GM19324 (cell line): ENCODE results near the gene KIF26A.

Experiments used
- ATAC-seq: cut with Tn5 transposase; IDR thresholded peaks from one replicate; pipeline ENCODE4 v1.9.1; 2021; ENCODE audit warnings: mild to moderate bottlenecking, moderate library complexity; ENCODE audit not compliant: unreplicated experiment, low FRiP score

Gene KIF26A

DNA sequence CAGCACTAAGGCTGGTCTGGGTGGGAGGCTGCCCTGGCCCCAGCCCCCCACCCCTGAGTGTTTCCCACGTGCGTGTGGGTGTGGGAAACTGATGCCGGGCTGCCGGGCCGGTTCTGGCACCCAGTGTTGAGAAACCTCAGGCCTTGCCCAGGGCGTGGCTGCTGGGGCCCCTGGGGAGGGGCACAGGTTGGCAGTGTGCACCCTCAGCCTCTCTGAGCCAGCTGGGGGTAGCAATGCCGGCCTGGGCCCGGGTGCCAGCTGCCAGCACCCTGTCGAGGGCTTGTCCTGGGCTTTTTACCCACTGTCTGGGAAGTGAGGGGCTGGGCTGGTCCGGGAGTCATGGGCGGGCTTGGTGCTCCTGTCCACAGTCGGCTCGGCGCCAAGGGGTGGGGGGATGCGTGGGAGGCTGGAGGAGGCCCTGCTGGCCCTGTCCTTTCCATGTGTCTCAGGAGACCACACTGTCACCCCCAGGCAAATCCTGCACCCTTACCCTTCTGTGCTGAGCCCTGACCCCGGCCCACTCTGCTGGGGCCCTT is 37.2 kb upstream of the KIF26A start:
- ATAC-seq: no peak

DNA sequence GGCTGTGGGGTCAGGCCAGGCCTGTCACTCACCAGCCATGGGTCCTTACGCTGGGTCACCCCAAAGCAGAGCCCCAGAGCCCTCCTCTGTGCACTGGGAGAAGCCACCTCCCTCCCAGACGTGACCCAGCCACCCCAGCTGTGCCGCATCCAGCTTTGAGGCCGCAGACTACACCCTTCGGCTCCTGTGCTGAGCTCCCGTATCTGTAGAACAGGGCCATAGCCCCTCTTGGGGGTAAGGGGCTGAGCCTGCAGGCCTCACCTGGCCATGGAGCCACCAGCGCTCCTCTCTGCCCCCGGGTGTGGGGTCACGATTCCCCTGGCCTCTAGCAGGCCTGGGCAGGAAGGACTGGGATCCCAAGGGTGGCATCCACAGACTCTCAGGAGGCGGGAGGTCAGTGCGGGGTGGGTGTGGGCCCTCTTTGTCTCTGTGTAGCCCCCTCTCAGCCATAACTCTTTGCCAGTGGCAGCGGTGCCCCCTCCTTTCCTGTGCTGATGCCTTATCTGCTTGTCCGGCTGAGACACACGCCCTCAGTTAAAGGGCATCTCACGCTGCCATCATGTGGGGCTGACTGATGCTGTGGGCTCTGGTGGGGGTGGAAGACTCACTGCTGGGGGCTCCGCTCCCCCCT is 36.6 kb upstream of the KIF26A start:
- ATAC-seq: no peak

DNA sequence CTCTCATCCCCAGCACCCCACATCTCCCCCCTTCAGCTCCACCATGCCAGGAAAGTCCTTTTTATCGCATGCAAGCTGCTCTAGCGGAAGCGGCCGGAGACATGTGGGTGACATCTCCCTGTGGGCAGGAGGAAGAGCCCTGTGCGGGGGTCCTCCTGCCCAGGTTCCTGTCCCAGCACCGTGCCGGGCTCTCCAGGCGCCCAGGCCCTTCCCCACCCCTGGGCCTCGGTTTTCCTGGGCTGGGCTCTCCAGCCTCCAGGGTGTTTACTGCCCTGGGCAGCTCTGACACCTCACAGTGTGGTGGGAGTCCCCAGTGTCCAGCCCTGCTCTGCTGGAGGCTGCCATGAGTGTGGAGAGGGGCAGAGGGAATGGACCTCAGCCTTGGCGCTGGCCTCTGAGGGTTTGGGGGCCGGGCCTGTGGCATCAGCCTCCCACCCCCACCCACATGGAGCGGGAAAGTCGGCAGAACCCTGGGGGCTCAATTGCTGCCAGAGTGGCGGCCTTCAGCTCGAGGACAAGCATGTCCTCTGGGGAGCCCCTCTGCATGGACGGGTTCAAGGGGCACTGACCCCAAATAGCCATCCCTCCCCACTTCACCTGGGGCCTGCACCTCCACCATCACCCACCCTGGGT is 36.0 kb upstream of the KIF26A start:
- ATAC-seq: no peak

DNA sequence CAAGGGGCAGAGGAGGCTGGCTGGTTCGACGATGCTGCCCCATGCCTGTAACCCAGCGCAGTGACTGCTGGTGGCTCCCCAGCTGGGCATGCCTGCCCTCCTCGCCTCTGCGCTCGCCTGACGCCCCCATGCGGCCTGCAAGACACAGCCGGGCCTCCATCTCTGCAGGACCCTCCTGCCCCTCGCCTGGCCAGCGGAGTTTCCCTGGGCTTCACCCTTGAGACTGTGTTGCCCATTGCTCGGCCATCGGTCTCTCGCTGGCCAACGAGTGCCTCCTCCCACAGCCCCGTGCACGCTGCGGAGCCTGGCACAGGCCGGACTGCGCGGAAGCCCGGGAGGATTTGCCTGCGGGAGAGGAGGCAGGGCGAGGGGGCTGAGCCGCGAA is 35.3 kb upstream of the KIF26A start:
- ATAC-seq: no peak

- ATAC-seq: no peak
These were observed 34.8 kb upstream of the KIF26A start for GRCh38 chr14:104103446-104104075.

- no peak for ATAC-seq
These were observed 34.1 kb upstream of the KIF26A start for GRCh38 chr14:104104076-104104901.

DNA sequence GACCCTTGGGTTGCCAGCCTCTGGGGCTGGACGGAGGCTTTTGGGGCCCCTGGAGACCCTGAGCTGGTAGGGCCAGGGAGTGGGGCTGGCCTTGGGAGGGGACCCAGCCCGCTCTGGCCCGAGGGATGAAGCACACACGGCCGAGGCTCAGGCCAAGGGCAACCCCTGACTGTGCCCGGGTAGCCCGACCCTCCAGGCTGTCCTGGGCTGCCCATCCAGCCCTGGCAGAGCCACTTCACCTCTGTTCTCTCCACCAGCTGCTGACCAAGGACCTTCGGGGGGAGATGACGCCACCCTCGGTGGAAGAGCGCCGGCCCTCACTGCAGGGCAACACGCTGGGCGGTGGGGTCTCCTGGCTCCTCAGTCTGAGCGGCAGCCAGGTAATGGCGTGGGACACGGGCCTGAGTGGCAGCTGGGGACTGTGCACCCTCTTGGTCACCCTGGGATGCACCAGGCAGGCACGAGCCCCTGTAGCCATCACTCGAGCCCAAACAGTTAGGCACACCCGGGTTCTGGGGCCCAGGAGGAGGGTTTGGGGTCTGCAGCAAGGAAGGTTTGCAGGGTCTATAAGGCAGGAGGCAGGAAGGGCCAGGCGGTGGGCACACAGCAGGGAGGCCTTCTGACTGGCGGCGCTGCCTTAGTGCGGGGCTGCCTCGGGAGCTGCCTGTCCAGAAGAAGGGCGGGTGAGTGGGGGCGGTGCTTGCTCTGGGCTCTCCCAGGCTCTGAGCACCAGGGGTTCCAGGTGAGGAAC is 33.1 kb upstream of the KIF26A start:
- no peak for ATAC-seq

- ATAC-seq: no peak
These were observed 32.4 kb upstream of the KIF26A start for GRCh38 chr14:104105822-104106470.

- no peak for ATAC-seq
These were observed 31.9 kb upstream of the KIF26A start for GRCh38 chr14:104106471-104106991.

DNA sequence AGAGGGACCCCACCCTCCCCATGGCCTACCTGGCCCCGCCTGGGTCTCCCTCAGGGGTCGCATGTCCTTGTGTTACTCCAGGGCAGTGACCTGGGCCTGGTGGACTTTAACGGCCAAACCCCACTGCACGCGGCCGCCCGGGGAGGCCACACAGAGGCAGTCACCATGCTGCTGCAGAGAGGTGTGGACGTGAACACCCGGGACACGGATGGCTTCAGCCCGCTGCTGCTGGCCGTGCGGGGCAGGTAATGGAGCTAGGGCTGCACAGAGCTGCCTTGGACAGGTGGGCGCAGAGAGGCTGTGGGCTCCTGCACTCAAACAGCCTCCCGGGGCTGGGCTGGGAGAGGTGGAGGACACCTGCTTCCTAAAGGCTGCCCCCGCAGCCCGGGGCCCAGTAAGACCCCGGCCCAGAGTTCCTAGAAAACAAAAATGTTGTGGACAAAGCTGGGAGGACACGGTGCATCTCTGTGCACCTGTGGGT is 31.2 kb upstream of the KIF26A start:
- ATAC-seq: no peak

- no peak for ATAC-seq
These were observed 30.5 kb upstream of the KIF26A start for GRCh38 chr14:104107611-104108569.

- ATAC-seq: no peak
These were observed 29.5 kb upstream of the KIF26A start for GRCh38 chr14:104108570-104109541.

- ATAC-seq: no peak
These were observed 28.5 kb upstream of the KIF26A start for GRCh38 chr14:104109731-104110361.

DNA sequence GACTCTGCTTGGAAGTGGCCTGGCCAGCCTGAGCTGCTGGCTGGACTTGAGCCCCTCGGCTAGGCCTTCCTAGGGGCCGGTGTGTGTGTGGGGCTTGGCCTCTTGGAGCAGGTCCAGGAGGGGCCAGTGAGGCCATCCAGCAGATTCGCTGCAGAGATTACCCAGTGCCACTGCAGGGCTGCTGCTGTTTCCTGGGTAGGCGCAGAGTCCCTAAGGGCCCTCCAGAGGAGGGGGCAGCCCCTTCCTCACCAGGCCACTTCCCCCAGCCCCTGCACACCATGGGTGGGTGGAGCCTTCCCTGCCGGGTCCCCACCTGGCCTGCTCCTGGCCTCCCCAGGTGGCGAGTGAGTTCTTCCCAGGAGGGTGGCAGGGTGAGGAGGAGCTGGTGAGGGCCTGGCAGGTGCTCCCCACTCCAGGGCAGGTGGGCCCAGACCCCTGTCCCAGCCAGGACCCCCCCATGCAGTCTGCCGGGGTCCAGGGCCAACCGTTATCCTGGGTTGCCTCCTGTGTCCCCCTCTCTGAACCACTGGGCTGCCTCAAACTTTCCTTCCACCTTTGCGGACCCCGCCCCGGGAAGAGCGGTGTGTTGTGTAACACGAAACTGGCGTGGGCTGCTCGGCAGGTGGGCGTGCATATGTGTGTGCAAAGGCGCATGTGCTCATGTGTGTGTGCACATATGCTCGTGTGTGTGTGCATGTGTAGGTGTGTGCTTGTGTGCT is 27.7 kb upstream of the KIF26A start:
- no peak for ATAC-seq

GRCh38 chr14:104111301-104112112 is 26.9 kb upstream of the KIF26A start:
- no peak for ATAC-seq
